ENCODE results near the gene RXRA. TPM values are rescaled to one million over a fixed set of nuclear protein-coding genes. Genes with fewer than 3 reads are reported as not detected.
A peak's percentile ranks its signal among the peaks of the same experiment; 100 is the strongest.

Gene RXRA
- total RNA-seq, 1 experiment from 2014 or later = 22.6 TPM

DNA sequence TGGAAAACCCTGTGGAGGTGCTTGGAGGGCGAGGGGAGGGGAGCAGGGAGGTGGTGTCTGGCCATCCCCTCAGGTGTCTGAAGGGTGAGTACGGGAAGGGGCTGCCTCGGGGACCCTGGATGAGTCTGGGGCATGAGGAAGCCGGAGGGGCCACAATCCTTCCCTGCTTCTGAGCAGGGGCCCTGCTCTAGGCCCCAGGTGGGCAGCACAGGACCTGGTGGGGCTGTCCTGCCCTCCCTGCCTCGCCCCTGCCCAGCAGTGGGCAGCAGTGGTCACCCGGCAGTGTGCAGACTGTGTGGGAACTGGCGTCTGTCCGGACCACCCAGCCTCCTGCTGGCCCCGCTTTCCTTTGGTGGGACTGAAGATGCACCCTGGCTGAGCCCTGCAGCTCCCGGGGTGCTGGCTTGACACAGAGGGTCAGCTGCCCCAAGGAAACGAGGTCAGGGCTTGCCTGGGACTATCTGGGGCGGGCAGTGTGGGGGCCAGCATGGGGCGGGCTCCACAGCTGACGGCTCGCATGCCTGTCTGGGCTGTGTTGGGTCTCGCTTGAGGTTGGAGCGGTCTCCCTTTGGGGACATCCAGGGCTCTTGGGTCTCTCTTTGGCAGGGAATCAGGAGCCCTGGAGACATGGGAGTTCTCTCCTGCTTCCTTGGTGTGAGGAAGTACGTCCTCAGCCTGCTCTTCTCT lies 26.1 kb downstream of the RXRA start:
- DNase-seq (ENCODE audit: low read depth) = no peak

DNA sequence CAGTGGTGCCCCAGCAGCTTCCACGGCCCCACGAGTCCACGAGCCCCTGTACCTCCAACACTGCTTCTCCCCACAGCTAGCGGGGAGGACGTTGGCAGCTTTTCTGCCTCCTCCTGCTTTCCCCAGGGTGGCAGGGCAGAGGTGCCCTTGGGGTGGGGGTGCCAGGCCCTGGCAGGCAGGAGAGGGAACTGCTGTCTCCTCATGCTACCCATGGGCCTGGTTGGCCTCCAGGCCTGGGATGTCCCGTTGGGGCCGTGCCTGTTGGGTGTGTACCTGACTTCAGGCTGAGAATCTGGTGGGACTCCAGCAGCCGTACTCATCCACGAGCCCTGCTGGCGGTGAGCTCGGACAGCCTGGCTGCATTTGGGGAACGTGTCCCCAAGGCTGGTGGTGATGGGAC lies 27.3 kb downstream of the RXRA start:
- no peak for DNase-seq (ENCODE audit: low read depth)

DNA sequence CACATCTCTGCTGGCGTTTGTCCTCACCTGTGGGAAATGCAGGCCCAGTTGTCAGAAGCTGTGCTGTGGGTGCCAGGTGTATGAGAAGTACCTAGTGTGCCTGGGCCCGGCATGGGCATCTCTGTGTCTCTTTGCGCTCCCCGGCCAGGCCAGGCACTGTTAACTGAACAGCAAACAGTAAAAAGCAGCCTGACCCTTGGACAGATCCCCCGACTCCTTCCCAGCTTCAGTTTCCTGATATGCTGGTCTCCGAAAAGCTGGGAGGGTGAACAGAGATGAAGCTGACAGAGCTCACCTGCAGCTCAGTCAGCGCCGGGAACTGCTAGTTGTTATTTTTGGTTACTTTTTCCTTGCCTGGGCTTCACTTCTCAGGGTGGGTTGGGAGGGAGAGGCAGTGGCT lies 28.9 kb downstream of the RXRA start:
- DNase-seq (ENCODE audit: low read depth) = no peak

DNA sequence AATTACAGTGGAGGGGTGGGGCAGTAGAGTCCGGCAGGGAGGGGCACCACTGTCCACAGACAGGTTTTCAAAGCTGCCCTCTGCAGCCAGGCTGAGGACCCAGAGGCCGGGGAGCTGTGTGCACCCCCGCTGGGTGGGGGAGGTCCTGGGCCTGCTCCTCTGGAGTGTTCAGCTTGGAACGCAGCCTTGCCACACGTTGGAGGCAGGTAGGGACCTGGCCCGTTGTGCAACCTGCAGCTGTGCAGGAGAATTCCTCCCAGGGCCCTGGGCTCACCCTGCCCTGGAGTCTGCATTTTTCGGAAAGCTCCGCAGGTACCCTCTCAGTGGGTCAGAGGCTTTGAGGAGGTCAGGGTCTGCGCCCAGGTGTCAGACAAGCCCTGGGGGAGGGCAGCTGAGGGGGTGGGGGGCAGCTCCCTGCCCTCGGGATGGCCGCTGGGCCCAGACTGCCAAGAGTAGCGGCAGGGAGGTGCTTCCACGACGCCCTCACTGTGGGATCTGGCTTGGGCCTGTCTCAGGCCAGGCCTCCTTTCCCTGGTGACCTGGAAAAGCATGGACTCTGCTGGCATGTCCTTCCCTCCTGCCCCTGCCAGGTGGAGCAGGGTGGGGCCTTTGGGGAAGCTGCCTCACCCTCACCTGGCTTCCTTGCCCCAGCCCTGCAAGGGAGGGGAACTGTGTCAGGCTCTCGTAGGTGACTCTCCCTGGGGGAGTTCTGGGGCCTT lies 29.5 kb downstream of the RXRA start:
- no peak for DNase-seq (ENCODE audit: low read depth)

DNA sequence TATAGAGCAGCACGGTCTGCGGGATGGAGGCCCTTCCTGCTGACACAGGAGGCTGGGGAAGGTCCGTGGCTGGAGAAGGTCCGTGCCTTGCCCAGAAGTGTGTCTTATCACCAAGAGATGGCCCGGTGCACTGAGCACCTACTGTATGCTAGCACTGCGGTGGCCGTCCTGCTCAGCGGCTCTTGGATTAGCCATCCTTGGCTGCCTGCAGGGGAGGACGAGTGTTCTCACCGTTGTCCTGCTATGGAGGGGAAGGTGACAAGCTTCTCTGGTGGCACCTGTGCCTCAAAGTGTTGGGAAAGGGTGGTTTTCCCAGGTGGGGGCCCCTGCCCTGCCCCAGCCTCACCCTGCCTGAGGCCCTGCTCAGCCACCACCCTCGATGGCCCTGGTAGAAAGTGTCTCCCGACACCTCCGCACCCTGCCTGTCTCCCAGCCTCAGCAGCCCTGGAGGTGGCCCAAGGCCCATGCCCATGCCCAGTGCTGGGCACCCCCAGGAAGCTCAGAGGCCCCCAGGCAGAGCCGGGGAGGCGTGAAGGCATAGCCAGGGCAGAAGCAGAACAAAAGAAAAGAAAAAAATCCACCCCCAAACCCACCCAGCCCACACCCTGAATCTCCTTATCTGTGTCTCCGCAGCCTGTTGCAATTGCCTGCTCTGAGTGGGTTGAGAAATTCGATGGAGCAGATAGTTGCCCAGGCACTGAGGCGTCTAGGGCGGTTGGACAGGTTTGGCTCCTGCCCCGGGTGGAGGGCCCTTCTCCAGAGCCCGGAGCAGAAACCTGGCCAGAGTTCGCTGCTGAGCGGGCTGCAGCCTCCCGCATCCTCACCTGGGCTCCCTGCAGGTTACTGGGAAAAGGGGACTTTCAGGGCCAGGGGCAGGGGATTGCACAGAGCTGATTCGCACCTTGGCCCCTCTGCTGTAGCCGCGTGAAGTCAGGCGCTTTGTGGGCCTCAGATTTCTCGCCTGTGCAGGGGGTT lies 30.5 kb downstream of the RXRA start:
- DNase-seq (ENCODE audit: low read depth) = no peak

DNA sequence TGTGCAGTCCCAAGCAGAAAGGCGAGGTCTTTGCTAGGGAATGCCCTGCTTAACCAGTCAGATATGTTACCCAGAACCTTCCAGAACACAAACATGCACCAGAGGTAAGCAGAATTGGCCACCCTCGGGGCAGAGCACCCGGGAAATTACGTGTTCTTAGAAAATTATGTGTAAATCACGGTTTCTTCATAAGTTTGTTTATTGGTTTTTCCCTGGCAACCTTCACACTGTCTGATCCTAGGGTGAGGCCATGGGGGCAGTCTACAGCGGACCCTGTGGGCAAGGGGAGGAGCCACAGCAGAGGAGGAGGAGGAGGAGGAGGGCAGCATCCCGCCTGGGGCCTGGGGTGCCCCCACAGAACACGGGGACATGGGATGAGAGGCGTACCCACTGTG lies 31.4 kb downstream of the RXRA start:
- DNase-seq (ENCODE audit: low read depth) = no peak

DNA sequence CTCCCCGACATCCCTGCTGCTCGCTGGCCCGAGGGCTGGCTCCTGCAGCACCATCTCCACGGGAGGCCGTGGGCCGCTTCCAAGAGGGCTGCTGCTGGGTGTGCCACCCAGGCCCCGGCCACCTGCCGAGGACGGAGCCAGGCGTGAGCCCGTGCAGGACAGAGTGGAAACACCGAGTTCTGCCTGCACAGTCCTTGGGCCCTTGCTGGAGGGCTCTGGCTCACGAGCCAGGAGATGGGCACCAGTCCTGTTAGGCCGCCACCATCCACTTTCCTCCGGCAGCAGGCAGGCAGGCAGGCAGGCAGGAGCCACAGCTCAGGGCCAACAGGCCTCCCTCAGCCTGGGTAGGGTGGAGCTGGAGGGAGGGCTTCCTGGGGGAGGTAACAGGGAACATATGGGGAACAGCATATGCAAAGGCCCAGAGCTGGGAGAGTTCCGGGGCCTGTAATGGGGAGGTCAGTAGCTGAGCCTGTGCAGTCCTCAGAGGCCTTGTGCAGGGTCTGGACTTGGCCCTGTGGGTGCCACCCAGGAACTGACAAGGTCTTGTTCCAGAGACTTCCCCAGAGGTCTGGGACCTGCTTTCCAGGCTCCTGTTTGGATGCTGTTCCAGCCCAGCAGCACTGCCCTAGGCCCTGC lies 31.9 kb downstream of the RXRA start:
- no peak for DNase-seq (ENCODE audit: low read depth)

DNA sequence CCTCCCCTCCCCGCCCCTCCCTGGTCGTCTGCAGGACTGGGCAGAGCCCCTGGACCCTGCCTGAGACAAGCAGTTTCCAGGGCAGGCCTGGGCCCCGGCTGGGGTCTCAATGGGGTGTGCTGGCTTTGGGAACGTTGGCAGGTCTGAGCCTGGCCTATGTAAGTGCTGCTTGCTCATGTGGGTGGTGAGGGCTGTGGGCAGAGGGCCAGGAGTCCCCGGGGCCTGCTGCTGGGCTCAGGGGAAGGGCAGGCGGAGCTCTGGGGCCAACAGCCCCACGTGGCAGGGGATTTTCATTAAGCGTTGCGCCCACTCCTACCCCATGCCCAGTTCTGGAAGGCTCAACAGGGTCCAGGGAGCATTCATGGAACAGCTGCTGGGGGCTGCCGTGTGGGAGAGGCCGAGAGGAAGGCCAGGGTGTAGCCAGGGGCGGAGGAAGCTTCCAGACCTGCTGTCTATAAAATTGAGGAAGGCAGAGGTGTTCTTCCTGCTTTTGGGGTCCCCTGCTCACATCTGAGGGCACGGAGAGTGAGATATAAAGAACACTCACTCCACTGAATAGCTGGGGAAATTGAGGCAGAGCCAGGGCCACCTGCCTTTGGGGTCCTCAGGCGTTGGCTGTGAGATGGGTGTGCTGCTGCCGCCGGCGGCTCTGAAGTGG lies 32.5 kb downstream of the RXRA start:
- DNase-seq (ENCODE audit: low read depth) = peak; percentile 43

DNA sequence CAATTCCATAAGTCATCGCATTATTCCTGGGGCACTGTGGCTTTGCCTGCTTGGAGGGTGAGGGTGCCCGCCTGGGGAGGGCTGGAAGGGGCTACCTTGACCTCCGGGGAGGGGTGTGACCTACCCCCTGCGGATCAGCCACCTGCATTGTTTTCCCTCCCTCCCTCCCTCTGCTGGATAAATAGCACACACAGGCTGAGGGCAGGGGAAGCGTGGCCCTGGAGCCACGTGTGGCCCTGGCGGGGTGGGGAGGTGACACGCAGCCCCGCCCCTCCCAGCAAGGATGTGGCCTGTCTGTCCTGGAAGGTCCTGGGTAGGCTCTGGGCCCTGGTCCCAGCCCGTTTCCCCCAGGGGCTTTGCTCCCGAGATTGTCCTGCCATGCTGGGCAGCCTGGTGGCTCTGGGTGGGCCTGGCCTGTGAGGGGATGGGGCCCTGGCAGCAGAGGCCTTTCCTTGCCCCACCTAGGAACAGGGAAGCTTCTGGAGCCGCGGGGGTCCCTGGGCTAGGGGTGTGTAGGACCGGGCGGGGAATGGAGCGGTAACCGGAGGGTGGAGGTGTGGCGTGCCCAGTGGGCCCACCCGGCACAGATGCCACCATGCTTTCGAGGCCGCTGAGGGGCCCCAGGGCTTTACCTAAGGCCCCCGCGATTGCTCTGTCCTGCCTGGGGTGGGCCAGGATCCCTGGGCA lies 33.4 kb downstream of the RXRA start:
- DNase-seq (ENCODE audit: low read depth) = no peak

DNA sequence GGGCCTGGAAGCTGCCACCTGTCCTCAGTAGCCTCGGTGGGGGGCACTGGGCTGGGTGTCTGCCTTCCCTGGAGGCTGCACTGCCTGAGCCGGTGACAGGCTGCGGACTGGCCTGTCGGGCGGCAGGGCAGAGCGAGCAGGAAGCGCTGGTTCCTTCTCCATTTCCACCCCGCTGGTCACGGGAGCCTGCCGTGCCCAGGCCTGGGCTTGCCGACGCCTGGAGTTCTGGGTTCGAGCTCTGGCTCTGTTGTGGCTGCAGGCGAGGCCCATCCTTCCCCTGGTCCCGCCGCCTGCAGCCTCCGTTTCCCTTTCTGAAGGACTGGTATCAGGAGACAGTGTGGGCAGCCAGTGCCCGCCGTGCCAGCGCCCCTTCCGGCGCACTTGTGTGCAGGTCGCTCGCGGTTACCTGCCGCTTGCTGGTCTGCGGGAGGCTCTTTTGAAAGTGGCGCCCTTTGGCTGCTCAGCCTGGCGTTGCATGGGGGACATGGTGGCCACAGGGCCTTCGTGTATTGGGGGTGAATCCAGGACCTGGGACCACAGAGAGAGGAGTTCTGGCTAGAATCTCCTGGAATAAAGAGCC lies 34.0 kb downstream of the RXRA start:
- no peak for DNase-seq (ENCODE audit: low read depth)

DNA sequence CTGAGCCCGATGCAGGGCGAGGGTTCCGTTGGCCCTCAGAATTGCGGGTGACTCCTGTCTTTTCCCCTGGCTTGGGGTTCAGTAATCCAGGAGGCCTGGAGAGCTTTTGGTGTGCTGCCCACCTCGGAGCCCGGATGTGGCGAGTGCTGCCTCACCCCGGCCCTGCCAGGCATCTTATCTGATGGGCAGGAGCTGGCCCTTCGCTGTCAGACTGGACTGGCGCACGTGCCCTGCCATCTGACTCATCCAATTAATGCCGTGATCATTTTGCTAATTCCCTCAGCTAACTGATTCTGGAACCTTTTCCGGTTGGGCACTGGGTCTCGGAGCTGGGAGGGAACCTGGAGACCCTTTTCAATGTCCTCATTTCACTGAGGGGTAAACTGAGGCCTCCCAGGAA lies 34.6 kb downstream of the RXRA start:
- DNase-seq (ENCODE audit: low read depth) = peak; percentile 95

DNA sequence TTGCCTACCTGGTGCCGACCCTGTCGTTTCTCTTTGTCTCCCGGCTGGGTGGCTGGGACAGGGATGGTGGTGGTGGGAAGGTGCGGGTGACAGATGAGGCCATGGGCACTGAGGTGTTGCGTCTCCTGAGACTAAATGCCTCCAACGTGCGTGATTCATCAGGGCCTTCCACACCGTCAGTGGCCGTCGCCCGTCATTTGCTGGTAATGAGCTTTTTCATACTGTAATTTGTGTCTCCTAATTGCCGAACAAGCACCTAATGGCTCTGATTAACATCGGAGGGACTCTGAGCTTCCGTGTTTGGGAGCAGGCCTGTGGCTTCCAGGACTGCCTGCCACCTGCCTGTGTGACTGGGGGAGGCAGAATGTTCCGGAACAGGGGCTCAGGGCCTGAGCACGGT lies 35.2 kb downstream of the RXRA start:
- no peak for DNase-seq (ENCODE audit: low read depth)

DNA sequence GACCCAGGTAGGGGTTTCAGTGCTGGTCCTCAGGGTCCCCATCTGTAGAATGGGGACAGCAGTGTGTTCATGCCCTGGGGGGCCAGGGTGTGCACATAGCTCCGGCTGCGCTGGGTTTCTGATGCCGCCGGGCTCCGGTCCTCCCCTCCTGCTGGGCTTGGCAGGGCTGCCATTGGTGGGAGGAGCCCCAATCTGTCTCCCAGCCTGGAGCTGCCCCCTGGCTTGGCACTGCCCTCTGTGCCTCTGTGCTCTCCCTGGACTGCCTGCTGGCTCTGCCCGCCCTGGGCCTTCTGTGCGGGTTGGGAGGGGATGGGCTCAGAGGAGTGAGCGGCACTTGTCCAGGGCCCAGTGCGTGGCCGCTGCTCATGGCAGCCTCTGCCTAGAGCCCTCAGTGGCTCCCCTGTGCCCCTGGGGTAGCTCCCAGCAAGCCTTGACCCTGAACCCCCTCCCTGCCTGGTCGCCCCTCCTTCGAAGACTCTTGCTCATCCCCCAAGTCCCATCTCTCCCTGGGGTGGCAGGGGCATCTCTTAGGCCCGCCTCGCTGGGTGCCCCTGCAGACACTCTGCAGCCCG lies 35.7 kb downstream of the RXRA start:
- no peak for DNase-seq (ENCODE audit: low read depth)

DNA sequence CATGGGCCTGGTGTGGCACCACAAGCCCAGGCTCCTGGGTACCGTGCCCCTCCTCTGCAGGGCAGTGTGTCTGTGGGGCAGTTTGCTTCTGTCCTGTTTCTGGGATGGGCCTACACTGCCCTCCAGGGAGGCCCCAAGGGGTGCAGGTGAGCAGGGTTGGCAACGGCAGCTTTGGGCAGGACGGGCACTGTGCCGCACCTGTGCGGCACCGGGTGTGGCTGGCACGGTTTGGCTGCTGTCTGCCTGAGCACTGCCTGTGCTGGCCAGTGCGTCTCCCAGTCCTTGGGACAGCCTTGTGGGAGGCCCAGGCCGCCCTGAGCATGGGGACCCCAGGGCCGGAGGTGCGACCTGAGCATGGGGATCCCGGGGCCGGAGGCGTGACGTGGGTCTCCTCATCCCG lies 37.2 kb downstream of the RXRA start:
- DNase-seq (ENCODE audit: low read depth) = no peak

DNA sequence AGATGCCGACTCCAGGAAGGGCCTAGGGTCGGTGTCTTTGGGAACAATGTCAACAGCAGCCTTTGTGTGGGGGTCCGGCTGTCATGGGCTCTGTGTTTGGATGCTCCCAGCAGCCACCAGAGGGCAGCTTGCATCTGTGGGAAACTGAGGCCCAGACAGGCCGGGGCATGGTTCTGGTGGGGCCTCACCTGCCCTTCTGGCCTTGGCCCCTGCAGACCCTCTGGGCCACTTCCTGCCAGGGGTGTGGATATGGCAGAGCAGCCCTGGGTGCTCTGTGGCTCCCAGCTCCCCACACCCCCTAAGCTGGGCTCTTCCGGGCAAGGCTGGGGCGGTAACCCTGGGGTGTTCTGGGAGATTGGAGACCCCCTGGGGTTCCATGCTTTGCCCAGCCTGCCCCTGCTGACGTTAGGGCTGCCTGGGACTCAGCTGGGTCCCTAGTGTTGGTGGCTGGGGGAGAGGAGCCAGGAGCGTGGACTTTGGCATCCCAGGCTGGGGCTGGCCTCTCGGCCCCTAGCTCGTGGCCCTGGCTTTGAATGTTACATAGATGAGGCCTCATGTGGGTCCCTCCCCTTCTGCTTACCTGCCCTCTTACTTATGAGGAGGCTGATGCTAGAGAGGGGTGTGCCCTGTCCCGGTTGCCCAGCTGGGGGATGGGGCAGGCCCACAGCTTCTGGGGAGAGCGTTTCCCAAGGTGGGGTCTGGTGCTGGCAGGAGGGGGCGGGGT lies 38.3 kb downstream of the RXRA start:
- DNase-seq (ENCODE audit: low read depth) = no peak

DNA sequence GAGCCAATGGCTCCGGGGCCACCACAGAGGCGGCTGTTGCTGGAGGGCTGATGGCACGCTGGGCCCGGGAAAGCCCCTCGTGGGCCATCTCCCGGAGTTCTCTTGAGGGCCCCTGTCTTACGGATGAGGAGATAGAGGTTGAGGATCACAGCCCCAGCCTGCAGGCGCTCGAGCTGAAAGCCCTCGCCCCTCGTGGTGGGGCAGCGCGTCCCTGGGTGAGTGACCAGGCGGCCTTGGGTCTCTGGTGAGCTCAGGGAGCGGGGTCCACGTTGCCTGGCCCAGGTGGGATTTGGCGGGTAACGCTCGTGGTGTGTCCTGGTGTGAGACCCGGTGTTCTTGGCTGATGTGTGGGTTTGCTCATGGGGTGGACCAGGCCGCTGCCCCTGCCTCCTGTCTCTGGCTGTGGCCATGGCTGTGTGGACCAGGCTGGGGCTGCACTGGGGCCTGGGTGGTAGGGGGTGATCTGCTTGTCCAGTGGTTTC lies 38.9 kb downstream of the RXRA start:
- DNase-seq (ENCODE audit: low read depth) = no peak

DNA sequence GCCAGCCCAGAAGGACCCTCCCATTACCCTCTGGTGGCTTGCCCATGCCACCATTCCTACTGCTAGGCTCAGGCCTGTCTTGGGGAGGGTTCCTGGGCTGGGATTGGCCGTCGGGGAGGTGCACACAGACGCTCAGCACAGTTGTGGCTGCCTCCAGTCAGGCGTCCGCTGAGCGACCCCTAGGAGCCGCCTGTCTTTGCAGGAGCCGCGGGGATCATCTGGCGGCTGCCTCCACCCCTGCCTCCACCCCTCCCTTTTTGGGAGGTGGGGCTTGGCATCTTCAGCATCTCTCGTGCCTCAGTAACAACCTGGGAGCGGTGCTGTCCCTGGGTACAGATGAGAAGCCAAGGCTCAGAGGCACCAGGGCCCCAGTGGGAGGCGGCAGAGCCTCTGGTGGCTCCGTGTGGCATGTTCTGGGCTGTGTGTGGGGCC lies 39.6 kb downstream of the RXRA start:
- DNase-seq (ENCODE audit: low read depth) = peak; percentile 65

DNA sequence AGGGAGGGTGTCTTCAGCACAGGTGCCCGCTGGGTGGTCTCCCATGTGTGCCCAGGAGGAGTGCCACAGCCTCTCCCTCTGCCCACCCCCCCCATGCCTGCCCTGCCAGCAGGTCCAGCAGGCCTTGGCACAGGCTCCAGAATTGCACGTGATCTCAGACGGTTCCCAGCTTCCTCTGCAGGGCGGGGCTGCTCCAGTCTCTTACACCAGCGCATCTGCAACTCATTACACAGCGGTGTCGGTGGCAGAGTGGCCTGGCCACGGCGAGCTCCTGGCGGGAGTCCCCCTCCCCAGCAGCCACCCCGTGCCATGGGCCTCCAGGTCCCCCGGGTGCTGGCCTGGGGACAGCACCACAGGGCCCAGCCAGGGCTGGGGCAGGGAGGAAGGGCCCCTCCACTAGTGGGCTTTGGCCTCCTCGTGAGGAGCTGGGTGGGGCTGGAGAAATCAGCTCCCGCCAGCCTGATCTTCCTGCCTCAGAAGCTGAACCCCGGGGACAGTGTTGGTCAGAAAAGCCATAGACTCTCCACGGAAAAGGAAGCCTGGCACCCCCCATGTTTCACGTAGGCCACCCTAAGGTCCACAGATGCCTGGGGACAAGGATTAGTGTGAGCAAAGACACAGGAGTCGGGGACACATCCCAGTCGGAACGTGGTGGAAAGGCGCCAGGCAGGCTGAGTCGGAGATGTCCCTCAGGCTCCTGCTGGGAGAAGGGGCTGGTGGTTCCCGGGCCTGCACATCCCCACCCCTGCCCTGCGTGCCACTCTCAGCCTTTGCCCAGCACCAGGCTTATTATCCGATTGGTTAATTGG lies 40.2 kb downstream of the RXRA start:
- DNase-seq (ENCODE audit: low read depth) = peak; percentile 89

Measured in M059J (cell line).